ENCODE measurements around the gene ATL2. TPM values are rescaled to one million over a fixed set of nuclear protein-coding genes. Genes with fewer than 3 reads are reported as not detected.

Gene ATL2
- total and polyA plus RNA-seq, 2 of the 8 experiments (the other 6 are each of a cell fraction or from before 2014, with no cell fraction given), result 38.8 to 84.6 TPM

- TF ChIP-seq TCF12 (IDR thresholded peaks at IDR 0.05; ENCODE audit: low read depth, low read length) (no peak), SIRT6 (IDR thresholded peaks at IDR 0.05; ENCODE audit: low read length) (no peak), PHF8 (conservative IDR thresholded peaks at IDR 0.05; ENCODE audit: low read depth, low read length) (no peak), EGR1 (IDR thresholded peaks at IDR 0.05; ENCODE audit: borderline replicate concordance, low read depth, low read length) (no peak)
Observed at GRCh38 chr2:38421274-38422056, 44.4 kb upstream of the ATL2 start (continued).

Data from H1 (cell line).